Activated CD4-positive, alpha-beta T cell treated with anti-CD3 and anti-CD28 coated beads, Interleukin-2, Interleukin-4, amounts not matched to agents 100 ng/mL and 50 ng/mL, durations not matched to agents 16 hours and 8 hours (primary cell): ENCODE measurements around the gene SGCA.

Experiments
- DNase-seq: peaks from one replicate; pipeline ENCODE4 v3.0.0-alpha.2; 2020; ENCODE audit warnings: low spot score

SGCA gene

DNA sequence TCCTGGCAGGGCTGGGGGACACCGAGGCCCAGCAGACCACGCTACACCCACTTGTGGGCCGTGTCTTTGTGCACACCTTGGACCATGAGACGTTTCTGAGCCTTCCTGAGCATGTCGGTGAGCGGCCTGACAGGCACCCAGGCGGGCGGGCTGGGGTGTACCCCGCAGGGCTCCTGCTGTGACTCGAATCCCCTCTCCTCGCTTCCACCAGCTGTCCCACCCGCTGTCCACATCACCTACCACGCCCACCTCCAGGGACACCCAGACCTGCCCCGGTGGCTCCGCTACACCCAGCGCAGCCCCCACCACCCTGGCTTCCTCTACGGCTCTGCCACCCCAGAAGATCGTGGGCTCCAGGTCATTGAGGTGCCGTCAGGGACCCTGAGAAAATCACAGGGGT, 1.6 kb downstream of the SGCA start:
- no peak for DNase-seq

DNA sequence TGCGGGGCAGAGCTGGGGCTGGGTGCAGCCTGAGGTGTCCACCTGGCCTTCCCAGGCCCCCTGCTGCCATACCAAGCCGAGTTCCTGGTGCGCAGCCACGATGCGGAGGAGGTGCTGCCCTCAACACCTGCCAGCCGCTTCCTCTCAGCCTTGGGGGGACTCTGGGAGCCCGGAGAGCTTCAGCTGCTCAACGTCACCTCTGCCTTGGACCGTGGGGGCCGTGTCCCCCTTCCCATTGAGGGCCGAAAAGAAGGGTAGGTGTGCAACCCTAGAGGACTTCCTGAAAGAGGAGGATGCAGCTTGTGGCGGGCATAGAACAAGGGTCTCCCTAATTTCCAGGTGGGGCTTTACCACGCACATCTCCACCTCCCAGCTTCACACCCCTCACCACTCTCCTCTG, 2.5 kb downstream of the SGCA start:
- DNase-seq = no peak

DNA sequence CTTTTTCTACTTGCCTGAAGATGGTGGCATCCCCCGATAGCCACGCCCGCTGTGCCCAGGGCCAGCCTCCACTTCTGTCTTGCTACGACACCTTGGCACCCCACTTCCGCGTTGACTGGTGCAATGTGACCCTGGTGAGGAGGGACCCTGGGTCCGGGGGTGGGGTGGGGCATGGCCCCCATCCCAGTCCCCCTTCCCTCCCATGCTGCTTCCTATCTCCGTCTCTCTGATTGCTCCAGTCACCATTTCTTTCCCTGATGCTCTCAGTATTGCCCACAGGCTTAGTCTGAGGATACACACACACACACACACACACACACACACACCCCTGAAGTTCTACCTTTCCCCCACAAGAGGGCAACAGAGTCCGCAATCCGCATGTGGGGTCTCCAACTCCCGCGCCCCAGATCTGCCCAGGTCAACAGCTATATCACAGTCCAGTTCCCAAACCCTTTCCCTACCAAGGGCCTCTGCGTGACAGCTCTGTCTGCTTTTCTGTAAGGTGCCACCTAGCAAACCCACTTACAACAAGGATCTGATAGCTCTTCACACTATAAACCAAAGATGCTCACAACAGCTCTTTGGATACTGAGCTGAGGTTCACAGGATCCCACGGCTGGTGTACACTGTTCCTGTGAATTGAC, 3.4 kb downstream of the SGCA start:
- DNase-seq = peak; percentile 56

DNA sequence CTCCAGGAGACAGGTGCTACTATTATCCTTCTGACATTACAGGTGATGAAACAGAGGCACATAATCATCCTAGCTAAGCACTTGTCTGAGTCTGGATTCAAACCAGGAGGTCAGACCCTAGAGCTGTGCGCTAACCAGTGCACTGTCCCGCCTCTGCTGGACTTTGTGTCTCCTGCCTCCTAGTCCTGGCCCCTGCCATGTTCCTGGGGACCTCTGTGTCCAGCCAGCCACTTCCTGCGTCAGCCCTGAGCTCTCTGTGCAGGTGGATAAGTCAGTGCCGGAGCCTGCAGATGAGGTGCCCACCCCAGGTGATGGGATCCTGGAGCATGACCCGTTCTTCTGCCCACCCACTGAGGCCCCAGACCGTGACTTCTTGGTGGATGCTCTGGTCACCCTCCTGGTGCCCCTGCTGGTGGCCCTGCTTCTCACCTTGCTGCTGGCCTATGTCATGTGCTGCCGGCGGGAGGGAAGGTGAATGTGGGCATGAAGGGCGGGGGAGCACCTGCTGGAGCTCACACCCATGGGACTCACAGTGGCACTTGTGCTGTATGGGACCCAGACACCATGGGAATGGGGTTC, 4.2 kb downstream of the SGCA start:
- no peak for DNase-seq

DNA sequence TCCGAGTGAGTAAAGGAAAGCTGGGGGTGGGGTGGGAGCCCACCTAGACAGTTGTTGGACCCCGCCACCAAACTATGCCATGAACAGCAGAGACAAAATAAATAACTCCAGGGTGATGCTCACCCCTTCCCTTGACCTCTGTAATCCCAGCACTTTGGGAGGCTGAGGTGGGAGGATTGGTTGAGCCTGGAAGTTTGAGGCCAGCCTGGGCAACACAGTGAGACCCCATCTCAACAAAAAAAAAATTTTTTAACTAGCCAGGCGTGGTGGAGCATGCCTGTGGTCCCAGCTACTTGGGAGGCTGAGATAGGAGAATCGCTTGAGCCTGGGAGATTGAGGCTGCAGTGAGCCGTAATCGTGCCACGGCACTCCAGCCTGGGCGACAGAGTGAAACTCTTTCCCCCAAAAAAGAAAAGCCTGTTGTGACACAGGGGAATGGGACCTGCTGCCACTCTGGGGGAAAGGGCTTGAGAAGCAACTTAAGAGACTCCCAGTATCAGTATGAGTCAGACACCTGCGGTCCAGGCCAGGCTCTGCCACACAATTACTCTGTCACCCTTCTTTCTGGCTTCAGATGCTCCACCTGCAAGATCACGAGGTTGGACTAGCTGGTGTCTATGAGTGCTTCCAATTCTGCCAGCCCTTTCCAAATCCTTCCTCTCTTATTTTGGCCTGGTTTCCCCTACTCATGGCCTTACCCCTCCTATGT, 5.0 kb downstream of the SGCA start:
- peak; percentile 60 for DNase-seq

DNA sequence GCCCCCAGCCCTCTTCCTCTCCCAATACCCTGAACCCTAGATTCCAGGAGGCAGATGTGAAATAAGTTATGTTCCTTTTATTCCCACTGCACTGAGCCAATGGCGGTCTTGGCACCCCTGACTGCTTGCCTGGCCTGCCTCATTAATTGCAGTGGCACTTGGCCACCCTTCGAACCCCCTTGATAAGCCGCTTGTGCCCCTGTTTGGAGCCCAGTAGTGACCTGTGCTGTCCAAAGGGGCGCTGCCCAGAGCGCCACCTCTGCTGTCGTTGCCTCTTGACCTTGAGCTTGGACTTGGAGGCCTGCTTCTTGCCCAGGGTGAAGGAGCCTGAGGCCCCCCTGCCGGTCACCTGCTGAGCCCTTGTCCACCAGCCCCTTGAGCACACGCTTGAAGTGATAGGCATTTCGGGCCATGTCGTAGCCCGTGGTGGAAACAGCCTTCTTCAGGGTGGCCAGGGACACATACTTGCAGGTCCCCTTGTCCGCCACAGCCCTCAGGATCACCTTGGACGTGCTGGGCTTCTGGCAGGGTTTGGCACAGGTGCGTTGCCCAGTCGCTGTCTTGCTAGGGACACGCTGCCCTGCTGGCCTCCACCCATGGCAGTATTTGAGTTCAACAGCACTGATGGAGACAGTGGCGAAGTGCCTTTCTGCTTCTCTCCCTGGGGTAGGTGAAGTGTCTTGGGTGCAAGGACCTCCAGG, 5.7 kb downstream of the SGCA start:
- DNase-seq = no peak

DNA sequence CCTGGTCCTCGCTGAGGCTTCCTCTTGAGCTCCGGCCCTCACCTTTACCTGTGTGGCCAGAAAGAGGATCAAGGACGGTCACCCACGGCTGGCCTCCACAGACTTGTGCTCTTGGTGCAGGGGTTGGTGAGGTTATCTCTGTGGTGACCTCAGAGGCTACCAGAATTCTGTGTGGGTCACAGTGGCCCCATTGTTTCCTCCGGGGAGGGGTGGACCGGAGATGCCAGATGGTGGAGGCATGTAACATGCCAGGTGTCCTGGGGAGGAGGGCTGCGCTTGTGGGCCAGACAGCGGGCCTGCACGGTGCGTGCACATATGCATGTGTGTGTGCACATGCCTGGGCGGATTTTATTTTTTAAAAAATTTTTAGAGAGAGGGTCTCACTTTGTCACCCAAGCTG, 6.3 kb downstream of the SGCA start:
- DNase-seq = no peak

DNA sequence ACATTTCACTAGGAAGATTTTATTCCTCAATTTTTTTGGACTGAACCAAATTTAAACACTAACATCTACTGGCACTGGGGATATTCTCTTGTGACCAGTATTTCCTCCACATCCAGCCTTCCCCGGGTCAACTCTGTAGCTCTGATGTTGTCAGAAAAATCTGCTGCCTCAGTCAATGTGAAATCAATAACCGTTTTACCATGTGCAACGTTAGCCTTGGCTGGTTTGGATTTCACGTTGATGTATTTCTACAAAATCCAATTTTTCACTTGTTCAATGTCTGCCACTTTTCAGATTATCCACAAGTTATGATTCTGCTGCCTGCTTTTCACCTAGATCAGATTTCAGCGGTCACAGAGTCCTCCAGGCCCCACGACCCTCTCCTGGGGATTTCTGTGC, 7.1 kb downstream of the SGCA start:
- no peak for DNase-seq

DNA sequence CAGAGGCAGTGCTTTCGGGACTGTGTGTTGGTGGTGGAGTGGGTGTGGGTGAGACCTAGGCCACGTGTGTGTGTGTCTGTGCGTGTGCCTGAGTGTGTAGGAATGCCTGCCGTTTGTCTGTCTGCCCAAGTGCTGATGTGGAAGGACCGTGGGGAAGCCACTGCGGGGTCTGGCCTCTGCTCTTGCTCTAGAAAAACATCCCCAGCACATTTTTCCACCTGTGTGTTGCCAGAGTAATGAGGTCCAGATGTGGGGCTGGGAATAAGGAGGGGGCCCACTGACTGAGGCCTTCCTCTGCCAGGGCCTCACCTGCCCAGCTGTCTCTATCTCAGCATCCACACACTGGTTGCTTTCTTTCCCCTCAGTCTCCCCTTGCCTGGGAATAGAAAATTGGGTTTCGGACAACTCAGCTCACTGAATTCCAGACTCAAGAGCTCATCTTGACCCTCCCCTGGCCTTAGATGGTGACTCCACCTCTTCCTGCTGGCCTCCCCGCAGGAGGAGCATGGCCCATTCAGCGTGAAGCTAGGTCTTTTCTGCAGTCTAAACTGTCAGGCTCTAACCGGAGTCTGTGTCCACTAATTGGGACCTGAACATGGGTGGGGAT, 7.6 kb downstream of the SGCA start:
- no peak for DNase-seq

DNA sequence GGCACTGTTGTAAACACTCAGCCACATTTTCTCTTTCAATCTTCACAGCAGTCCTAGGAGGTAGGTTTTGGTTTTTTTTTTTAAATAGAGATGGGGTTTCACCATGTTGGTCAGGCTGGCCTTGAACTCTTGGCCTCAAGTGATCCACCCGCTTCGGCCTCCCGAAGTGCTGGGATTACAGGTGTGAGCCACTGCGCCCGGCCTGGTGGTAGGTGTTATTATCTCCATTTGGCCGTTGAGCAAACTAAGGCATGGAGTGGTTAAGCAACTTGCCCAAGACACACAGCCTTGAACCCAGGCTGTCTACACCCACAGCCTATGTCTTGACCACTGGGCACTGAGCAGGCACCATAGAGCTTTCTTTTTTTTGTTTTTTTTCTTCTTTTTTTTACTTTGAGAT, 8.6 kb downstream of the SGCA start:
- no peak for DNase-seq

DNA sequence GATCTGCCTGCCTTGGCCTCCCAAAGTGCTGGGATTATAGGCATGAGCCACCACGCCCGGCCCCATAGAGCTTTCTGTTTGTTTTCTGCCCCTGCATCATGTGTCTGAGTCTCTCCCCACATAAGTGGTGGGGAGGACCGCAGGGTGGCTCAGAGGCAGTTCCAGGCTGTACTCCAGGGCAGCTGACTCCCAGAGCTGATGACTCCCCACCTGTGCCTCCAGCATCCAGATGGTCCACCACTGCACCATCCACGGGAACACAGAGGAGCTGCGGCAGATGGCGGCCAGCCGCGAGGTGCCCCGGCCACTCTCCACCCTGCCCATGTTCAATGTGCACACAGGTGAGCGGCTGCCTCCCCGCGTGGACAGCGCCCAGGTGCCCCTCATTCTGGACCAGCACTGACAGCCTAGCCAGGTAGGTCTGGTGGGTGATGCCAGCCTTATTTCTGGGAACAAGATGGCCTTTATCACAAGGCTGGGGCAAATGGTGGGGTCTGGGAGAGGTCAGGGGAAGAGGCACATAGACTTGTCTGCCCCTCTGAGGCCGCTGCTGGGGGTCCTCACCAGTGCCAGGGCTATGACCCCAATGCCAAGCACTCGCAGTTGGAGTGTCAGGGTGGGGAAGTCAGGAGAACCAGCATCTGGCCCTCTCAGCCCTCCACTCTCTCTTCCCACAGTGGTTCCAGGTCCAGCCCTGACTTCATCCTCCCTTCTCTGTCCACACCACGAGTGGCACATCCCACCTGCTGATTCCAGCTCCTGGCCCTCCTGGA, 9.4 kb downstream of the SGCA start:
- no peak for DNase-seq

DNA sequence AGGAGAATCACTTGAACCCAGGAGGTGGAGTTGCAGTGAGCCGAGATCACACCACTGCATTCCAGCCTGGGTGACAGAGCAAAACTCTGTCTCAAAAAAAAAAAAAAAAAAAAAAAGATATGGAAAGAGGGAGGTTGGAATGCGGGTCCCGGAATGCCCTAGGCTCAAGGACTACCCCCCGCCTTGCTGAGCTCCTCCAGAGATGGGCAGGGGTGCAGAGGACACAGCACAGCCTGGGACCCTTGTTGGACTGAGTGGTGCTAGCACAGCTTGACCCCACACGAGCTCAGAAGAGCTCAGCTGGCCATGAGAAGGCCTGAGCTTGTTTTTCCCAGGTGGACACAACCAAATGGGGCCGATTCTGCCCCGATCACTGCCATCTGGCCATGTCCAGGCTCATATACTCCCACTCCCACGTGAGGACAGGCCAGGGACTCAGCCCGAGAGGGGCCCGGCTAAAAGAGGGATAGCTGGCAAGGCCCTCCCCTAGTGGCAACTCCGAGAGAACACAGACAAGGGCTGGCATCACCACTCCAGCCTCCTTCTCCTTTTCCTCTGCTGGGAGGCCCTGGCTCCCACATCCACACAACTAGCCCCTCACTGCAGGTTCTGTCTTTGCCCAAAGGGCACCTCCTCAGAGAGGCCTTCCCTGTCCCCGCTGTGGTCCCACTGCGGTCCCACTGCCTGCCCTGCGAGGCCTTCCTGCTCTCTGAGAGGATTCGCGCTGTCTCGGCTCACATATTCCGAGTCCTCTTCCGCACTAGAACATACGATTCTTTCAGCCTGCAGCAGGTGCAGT, 11.0 kb downstream of the SGCA start:
- DNase-seq = no peak

DNA sequence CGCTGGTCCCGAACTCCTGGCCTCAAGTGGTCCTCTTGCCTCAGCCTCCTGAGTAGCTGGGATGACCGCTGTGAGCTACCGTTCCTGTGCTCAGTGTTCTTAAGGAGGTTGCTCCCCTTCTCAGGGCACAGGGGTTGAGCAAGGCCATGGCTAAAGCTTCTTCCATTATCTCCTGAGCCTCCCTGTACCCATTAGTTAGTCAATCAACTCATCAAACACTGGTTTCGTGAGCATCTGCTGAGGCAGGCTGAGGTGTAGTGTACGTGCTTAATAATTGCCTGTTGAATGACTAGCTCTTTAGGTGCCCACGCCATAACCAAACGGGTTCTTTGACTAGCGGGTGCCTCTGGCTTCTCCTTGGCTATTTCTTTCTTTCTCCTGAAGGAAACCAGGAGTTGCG, 11.7 kb downstream of the SGCA start:
- no peak for DNase-seq

DNA sequence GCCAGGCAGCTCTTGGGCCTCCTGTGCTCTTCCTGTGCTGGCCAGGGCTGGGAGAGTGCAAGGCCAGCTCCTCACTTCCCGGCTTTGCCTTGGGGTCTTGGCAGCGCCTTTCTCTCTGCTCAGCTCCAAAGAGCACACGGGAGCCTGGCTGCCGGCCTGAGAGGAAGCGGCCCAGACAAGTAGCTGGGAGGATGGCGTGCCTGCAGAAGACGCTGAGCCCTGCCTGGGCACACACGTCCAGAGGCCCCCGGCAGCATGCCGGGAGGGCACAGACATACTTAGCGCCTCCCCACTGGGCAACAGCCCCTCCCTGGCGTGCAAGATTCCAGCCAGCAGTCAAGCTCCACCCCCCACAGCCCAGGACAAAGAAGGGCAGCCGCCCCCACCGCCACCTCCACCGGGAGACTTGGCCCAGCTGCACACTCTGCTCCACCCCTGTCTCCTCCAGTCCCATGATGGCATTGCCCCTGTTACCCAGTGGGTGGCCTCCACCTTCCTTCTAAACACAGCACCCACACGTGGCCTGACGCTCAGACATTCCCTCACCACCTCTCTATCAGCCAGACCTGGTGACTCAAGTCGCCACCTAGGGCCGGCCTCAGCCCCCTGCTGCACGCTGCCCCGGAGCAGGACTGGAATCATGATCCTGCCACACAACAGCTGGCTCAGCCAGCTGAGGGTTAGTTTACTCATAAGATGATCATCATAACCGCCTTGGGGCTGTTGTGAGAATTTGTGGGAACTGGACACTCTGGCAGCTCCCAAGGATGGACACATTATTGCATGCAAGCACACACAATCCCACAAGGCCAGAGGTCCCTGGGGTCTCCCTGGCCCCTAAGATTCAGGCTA, 12.4 kb downstream of the SGCA start:
- DNase-seq = peak; percentile 46

DNA sequence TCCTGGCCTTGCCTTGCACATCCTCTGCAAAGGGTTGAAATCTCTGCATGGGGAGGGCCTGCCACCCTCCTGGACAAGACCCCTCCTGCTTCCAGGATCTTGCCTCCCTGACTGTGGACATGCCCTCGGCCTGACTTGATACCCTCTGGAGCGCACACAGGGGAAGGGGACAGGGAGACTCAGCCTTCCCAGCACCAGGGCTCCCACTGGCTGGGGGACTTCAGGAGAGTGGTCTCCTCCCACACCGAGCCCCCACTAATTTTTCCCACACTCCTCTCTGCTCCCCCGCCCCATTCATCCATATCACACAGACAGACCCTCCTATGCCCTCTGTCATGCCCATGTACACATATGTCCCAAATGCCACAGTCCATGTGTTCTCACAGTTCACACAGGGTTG, 14.3 kb downstream of the SGCA start:
- DNase-seq = no peak

DNA sequence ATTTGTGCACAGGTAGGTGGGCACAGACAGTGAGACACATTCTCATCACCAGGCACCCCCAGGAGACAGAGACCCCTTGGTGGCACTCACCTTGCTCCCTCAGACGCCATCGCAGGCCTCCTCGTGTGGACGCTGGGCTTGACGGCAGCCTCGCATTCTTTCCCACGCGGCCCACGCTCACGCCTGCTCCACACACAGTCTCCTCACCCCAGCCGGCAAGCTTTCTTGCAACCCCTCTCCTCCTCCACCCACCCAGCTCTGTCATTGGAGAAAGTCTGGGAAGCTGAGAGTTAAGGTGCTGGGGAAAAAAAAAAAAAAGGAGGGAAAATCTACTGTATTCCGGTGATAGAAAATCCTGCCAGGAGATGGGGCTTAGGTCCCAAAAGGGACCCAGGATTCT, 14.8 kb downstream of the SGCA start:
- DNase-seq = no peak

DNA sequence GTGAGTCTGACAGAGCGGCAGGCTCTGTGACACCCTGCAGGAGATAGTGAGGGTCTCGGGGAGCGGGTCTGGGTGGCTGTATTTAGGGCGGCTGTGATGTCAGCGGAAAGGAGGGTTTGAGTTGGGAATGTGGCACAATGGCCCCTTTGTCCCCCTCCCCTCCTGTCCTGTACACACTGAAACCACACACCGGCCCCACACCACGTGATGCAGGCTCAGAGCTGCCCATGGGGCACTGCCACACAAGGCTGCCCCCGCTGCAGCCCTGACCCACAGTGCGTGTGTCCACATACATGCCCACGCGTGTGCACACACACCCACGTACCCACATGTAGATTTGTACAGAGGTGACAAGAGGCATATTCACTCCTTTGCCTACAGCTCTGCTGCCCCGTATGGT, 15.3 kb downstream of the SGCA start:
- no peak for DNase-seq

DNA sequence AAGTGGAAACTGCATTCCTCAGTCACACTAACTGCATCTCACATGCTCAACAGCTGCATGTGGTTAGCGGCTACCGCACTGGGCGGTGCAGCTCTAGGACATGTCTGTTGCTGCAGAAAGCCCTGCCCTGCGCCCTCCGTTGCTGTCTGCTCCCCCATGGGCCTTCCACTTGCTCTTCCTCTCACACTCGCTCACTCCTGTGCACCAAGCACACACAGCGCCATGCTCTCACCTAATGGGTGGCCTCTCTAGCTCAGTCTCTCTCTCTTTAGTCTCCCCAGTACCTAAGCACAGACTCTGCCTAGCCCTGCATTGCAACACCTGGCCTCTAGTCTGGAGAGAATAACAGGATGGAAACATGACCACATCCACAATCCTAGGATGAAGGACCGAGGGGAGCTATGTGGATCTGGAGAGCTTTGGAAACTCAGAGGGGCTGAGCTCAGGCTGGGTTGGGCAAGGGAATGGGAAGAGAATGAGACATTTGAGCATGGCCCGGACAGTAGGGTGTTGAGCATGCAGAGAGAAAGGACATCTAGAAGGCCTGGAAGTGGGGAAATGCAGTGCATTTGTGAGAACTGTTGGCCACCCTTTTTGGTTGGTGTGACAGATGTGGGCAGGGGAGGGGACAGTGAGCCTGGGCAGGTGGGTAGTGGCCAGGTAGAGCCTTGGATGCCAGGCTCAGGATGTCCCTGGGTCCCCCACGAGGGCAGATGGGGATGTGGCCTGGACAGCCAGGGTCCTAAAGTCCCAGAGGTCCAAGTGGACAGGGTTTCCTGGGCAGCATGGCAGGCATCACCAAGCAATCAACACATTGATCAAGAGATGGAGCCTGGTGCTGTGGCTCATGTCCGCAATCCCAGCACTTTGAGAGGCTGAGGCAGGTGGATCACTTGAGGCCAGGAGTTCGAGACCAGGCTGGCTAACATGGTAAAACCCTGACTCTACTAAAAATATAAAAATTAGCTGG, 16.1 kb downstream of the SGCA start:
- no peak for DNase-seq
